ENCODE measurements around the gene BIN2. TPM values are rescaled to one million over a fixed set of nuclear protein-coding genes. Genes with fewer than 3 reads are reported as not detected.

Gene BIN2
- total and polyA plus RNA-seq, 10 of the 15 experiments (the other 5 are each of a cell fraction or from before 2014, with no cell fraction given): 8.6 to 42.9 (median 32.1) TPM

DNA sequence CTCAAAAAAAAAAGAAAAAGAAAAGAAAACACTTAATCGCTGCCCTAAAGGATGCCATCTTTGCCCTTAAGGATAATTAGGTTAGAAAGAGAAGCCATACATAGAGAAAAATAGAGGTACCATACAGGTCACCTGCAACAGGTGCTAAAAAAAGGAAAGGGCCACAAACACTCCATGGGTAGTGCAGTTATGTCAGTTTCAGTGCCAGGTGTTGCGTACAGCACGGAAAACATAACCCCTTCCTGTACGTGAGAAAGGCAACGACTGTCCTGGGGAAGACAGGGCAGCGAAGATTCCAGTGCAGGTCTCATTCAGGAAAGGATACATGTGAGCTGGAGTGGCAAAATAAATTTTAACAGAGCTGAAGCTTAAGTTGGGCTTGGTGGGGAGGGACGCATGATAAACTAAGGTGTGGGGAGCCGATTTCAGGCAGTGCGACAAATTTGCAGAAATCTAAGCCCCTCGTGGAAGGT, 85.9 kb downstream of the BIN2 start (continued):
- TF ChIP-seq, protein P1, sequence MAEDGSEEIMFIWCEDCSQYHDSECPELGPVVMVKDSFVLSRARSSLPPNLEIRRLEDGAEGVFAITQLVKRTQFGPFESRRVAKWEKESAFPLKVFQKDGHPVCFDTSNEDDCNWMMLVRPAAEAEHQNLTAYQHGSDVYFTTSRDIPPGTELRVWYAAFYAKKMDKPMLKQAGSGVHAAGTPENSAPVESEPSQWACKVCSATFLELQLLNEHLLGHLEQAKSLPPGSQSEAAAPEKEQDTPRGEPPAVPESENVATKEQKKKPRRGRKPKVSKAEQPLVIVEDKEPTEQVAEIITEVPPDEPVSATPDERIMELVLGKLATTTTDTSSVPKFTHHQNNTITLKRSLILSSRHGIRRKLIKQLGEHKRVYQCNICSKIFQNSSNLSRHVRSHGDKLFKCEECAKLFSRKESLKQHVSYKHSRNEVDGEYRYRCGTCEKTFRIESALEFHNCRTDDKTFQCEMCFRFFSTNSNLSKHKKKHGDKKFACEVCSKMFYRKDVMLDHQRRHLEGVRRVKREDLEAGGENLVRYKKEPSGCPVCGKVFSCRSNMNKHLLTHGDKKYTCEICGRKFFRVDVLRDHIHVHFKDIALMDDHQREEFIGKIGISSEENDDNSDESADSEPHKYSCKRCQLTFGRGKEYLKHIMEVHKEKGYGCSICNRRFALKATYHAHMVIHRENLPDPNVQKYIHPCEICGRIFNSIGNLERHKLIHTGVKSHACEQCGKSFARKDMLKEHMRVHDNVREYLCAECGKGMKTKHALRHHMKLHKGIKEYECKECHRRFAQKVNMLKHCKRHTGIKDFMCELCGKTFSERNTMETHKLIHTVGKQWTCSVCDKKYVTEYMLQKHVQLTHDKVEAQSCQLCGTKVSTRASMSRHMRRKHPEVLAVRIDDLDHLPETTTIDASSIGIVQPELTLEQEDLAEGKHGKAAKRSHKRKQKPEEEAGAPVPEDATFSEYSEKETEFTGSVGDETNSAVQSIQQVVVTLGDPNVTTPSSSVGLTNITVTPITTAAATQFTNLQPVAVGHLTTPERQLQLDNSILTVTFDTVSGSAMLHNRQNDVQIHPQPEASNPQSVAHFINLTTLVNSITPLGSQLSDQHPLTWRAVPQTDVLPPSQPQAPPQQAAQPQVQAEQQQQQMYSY (CRISPR knock-in tag; IDR thresholded peaks at IDR 0.05): no peak

DNA sequence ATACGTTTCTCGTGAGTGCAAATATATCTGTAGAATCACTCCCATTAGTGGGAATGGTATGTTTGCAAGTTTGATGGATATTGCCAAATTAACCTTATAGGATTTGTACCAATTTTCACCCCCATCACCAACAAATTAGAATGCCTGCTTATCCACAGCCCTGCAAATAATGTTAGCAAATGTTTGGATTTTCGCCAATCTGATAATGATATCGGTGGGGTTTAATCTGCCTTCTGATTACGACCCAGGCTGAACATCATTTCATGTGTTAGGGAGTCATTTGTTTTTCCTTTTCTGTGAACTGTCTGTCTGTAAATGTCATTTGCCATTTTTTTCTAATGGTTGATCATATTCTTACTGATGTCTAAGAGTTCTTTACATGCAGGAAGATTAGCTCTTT, 89.4 kb downstream of the BIN2 start:
- RAD21 ChIA-PET (ENCODE audit: unreplicated experiment): no interaction called here
- FAIRE-seq: no peak
- in situ Hi-C loops (cut with MboI): no loop called here
- WGBS (ENCODE audit: insufficient coverage, insufficient replicate concordance, low lambda C conversion rate, missing lambda C conversion rate): 86% methylated on average over 5 of the region's 5 CpGs
- H3K4me3 ChIP-seq: no peak overlapping the region
- POLR2A ChIA-PET: no interaction called here
- H4K20me1 ChIP-seq (ENCODE audit: control insufficient read depth, insufficient read depth): no peaks in the 10 kb centered on the region
- BruUV-seq (replicated peaks): no TSS peak
- CTCF ChIA-PET: no interaction called here
- H3K79me2 ChIP-seq (ENCODE audit: control insufficient read depth, insufficient read depth, low read length): peaks cover 8% of the 10 kb centered on the region
- H3K9ac ChIP-seq (ENCODE audit: control insufficient read depth, insufficient read depth, low read length): no peak overlapping the region
- no peak for ATAC-seq
- H2AFZ ChIP-seq (ENCODE audit: control insufficient read depth, low read depth, low read length): no peak overlapping the region
- intact Hi-C loops (cut with micrococcal nuclease; ENCODE audit: unreplicated experiment): no loop called here
- DNase-seq (ENCODE audit: low read depth, low spot score): no peak
- no peaks in the 10 kb centered on the region for H3K9me3 ChIP-seq (replicated peaks; ENCODE audit: control insufficient read depth, insufficient read depth, low read length)
- no peak overlapping the region for H3K27ac ChIP-seq (ENCODE audit: control insufficient read depth, insufficient read depth)
- H3K36me3 ChIP-seq (ENCODE audit: control insufficient read depth in 2 of 2, insufficient read depth in 2 of 2, low read length in 1 of 2): no peaks in the 10 kb centered on the region
- SMC1A ChIA-PET (ENCODE audit: uncharacterized antibody, unreplicated experiment): no interaction called here
- H3K4me1 ChIP-seq (ENCODE audit: control insufficient read depth, insufficient read depth, low read length): no peaks in the 10 kb centered on the region
- no peak for TF ChIP-seq TARDBP (IDR thresholded peaks at IDR 0.05; ENCODE audit: borderline replicate concordance)
- TF ChIP-seq, protein P2, sequence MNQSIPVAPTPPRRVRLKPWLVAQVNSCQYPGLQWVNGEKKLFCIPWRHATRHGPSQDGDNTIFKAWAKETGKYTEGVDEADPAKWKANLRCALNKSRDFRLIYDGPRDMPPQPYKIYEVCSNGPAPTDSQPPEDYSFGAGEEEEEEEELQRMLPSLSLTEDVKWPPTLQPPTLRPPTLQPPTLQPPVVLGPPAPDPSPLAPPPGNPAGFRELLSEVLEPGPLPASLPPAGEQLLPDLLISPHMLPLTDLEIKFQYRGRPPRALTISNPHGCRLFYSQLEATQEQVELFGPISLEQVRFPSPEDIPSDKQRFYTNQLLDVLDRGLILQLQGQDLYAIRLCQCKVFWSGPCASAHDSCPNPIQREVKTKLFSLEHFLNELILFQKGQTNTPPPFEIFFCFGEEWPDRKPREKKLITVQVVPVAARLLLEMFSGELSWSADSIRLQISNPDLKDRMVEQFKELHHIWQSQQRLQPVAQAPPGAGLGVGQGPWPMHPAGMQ (IDR thresholded peaks at IDR 0.05; ENCODE audit: borderline replicate concordance): no peak
- no peak for TF ChIP-seq SIN3A (IDR thresholded peaks at IDR 0.05; ENCODE audit: low read depth, low read length)
- TF ChIP-seq, protein P3, sequence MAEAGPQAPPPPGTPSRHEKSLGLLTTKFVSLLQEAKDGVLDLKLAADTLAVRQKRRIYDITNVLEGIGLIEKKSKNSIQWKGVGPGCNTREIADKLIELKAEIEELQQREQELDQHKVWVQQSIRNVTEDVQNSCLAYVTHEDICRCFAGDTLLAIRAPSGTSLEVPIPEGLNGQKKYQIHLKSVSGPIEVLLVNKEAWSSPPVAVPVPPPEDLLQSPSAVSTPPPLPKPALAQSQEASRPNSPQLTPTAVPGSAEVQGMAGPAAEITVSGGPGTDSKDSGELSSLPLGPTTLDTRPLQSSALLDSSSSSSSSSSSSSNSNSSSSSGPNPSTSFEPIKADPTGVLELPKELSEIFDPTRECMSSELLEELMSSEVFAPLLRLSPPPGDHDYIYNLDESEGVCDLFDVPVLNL (IDR thresholded peaks at IDR 0.05; ENCODE audit: low read depth, low read length): no peak
- no peak for TF ChIP-seq NRF1 (conservative IDR thresholded peaks at IDR 0.05; ENCODE audit: low read depth, low read length)
- no peak overlapping the region for H3K4me2 ChIP-seq (ENCODE audit: control insufficient read depth, insufficient read depth)
- H3K27me3 ChIP-seq (replicated peaks in 1 of 2; ENCODE audit: control insufficient read depth in 2 of 2, insufficient read depth in 2 of 2, low read length in 1 of 2): no peaks in the 10 kb centered on the region
